Type B pancreatic cell (in vitro differentiated cells): ENCODE results near the gene IGFBP1. TPM values are rescaled to one million over a fixed set of nuclear protein-coding genes. Genes with fewer than 3 reads are reported as not detected.
A peak's percentile ranks its signal among the peaks of the same experiment; 100 is the strongest.

Experiments used
- DNase-seq: peaks from one replicate; pipeline ENCODE4 v3.0.0; 2021; ENCODE audit warnings: mixed read lengths; ENCODE audit not compliant: unreplicated experiment; ENCODE audit errors: extremely low spot score
- H3K27ac Mint-ChIP-seq: 2 replicates; pipeline ENCODE4 v1.8.0; 2021; ENCODE audit warnings: mild to moderate bottlenecking, mixed read lengths
- H3K27me3 Mint-ChIP-seq: 2 replicates; pipeline ENCODE4 v1.8.0; 2021; ENCODE audit warnings: mixed read lengths
- H3K36me3 Mint-ChIP-seq: 2 replicates; pipeline ENCODE4 v1.8.0; 2021; ENCODE audit warnings: mixed read lengths
- H3K4me1 Mint-ChIP-seq: one replicate; pipeline ENCODE4 v1.8.0; 2021; ENCODE audit warnings: mixed read lengths; ENCODE audit not compliant: unreplicated experiment
- H3K4me3 Mint-ChIP-seq: 2 replicates; pipeline ENCODE4 v1.8.0; 2021; ENCODE audit warnings: mild to moderate bottlenecking, mixed read lengths
- H3K9me3 Mint-ChIP-seq: 2 replicates; pipeline ENCODE4 v1.8.0; 2021; ENCODE audit warnings: mixed read lengths
- total RNA-seq: library from RNA; stranded (reverse); gene quantifications from 2 replicates; pipeline ENCODE4 v1.2.1, GENCODE V29; 2021; ENCODE audit warnings: low replicate concordance
- TF ChIP-seq, protein P1 (sequence below): fragments of 200-600 bp; sonication (generic); conservative IDR thresholded peaks from 2 replicates; pipeline ENCODE4 v1.5.0; 2021; ENCODE audit warnings: antibody characterized with exemption, mild to moderate bottlenecking

IGFBP1 gene
- total RNA-seq, 1 donor from 2014 or later, result 0.75 TPM

GRCh38 chr7:45894665-45895062 is 6.4 kb downstream of the IGFBP1 start:
- no peak overlapping the region for H3K4me3 Mint-ChIP-seq
- TF ChIP-seq, protein P1, sequence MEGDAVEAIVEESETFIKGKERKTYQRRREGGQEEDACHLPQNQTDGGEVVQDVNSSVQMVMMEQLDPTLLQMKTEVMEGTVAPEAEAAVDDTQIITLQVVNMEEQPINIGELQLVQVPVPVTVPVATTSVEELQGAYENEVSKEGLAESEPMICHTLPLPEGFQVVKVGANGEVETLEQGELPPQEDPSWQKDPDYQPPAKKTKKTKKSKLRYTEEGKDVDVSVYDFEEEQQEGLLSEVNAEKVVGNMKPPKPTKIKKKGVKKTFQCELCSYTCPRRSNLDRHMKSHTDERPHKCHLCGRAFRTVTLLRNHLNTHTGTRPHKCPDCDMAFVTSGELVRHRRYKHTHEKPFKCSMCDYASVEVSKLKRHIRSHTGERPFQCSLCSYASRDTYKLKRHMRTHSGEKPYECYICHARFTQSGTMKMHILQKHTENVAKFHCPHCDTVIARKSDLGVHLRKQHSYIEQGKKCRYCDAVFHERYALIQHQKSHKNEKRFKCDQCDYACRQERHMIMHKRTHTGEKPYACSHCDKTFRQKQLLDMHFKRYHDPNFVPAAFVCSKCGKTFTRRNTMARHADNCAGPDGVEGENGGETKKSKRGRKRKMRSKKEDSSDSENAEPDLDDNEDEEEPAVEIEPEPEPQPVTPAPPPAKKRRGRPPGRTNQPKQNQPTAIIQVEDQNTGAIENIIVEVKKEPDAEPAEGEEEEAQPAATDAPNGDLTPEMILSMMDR, result no peak
- no peaks in the 10 kb centered on the region for H3K36me3 Mint-ChIP-seq
- no peak for DNase-seq
- no peaks in the 10 kb centered on the region for H3K9me3 Mint-ChIP-seq
- H3K27me3 Mint-ChIP-seq, result peaks cover 37% of the 10 kb centered on the region
- no peak overlapping the region for H3K27ac Mint-ChIP-seq
- no peaks in the 10 kb centered on the region for H3K4me1 Mint-ChIP-seq

- peaks cover 34% of the 10 kb centered on the region for H3K27me3 Mint-ChIP-seq
These were observed 8.9 kb downstream of the IGFBP1 start for GRCh38 chr7:45897042-45897690.

DNA sequence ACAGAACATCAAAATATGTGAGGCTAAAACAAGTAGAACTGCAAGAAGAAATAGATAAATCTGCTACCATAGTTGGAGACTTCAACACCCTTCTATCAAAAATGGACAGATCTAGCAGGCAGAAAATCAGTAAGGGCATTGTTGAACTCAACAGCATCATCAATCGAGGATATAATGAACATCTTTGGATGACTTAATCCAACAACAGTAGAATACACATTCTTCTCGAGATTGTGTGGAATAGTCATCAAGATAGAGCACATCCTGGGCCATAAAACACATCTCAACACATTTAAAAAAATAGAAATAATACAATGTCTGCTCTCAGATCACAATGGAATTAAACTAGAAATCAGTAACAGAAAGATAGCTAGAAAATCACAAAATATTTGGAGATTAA is 9.9 kb downstream of the IGFBP1 start:
- no peak for DNase-seq
- Mint-ChIP-seq H3K27ac (no peak overlapping the region), H3K27me3 (peaks cover 27% of the 10 kb centered on the region), H3K36me3 (no peaks in the 10 kb centered on the region), H3K4me3 (no peak overlapping the region), H3K4me1 (no peaks in the 10 kb centered on the region), H3K9me3 (no peaks in the 10 kb centered on the region)
- TF ChIP-seq, protein P1, result no peak

More at GRCh38 chr7:45897042-45897690, 8.9 kb downstream of the IGFBP1 start:
- Mint-ChIP-seq H3K4me3 (no peak overlapping the region), H3K4me1 (no peaks in the 10 kb centered on the region), H3K27ac (no peak overlapping the region), H3K36me3 (no peaks in the 10 kb centered on the region), H3K9me3 (no peaks in the 10 kb centered on the region)
- TF ChIP-seq, protein P1, result no peak
- DNase-seq, result no peak

DNA sequence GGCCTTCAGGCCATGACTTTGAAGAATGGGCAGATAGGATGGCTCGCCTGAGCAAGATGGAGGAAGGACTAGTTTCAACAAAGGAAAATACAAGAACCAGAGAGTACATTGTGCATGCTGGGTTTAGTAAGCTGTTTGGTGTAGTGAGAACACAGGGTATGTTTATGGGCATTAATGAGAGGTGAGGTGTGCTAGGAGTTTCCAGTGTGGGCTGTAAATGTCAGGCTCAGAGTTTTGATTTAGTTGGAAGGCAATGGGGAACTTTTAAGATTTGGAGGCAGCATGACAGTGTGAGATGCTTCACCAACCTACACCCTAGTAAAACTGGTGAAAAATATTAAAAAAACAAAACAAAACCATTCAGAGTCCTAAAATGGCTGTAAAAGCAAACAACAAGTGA is 13.3 kb downstream of the IGFBP1 start:
- Mint-ChIP-seq H3K27ac (no peak overlapping the region), H3K27me3 (peaks cover 14% of the 10 kb centered on the region), H3K4me3 (no peak overlapping the region), H3K36me3 (no peaks in the 10 kb centered on the region), H3K4me1 (no peaks in the 10 kb centered on the region), H3K9me3 (no peaks in the 10 kb centered on the region)
- DNase-seq, result no peak
- TF ChIP-seq, protein P1, result no peak

DNA sequence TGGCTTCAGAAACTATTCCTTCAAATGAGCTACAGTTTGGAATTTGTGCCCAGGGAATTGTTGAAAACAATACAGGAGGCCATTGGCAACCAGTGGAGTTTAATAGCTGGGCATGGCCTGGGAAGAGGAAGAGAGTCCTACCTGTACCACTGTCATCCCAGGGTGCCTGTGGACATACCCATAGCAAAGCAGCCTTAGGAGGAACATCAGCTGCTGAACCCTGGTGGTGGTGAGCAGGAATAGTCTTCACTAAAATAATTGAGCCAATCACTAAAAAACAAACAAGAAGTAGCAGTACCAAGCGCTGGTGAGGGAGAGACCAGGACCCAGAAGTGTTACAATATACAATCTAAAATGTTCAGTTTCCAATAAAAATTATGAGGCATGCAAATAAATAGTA is 14.5 kb downstream of the IGFBP1 start:
- Mint-ChIP-seq H3K27ac (no peak overlapping the region), H3K9me3 (no peaks in the 10 kb centered on the region), H3K36me3 (no peaks in the 10 kb centered on the region), H3K27me3 (peaks cover 14% of the 10 kb centered on the region), H3K4me3 (no peak overlapping the region), H3K4me1 (no peaks in the 10 kb centered on the region)
- TF ChIP-seq, protein P1, result peak; percentile 23
- no peak for DNase-seq

GRCh38 chr7:45909561-45909960 is 21.3 kb downstream of the IGFBP1 start:
- Mint-ChIP-seq H3K27me3 (no peaks in the 10 kb centered on the region), H3K4me1 (no peaks in the 10 kb centered on the region), H3K36me3 (peaks cover 7% of the 10 kb centered on the region), H3K4me3 (no peak overlapping the region), H3K27ac (no peak overlapping the region), H3K9me3 (no peaks in the 10 kb centered on the region)
- TF ChIP-seq, protein P1, result no peak
- DNase-seq, result no peak
